AG04449 (cell line): ENCODE measurements around the gene RUSF1.
A peak's percentile ranks its signal among the peaks of the same experiment; 100 is the strongest.

Experiments used
- CTCF ChIA-PET: fragments of 350-600 bp; formaldehyde crosslinking; extraction: SDS; loops from one replicate; lab custom pipeline; 2021; ENCODE audit warnings: antibody characterized with exemption; lab: Yijun Ruan, JAX
- POLR2A ChIA-PET: fragments of 400-600, 350-600 bp; formaldehyde crosslinking; extraction: SDS; loops from one replicate; lab custom pipeline; 2020; ENCODE audit warnings: antibody characterized with exemption, inconsistent platforms; lab: Yijun Ruan, JAX
- DNase-seq: peaks from one replicate; pipeline ENCODE4 v3.0.0-alpha.2; 2010; ENCODE audit warnings: low read depth, low spot score
- H3K4me3 ChIP-seq: 2 replicates; pipeline ENCODE4 v1.5.1; 2011; ENCODE audit warnings: low read depth, mild to moderate bottlenecking, control low read depth, low read length
- TF ChIP-seq, protein P1 (sequence below): IDR thresholded peaks from one replicate; pipeline ENCODE4 v1.5.1; 2011; ENCODE audit warnings: mild to moderate bottlenecking, moderate library complexity, low read length, control low read depth, inconsistent platforms; ENCODE audit not compliant: insufficient read depth; ENCODE audit errors: missing control alignments

RUSF1 gene

DNA sequence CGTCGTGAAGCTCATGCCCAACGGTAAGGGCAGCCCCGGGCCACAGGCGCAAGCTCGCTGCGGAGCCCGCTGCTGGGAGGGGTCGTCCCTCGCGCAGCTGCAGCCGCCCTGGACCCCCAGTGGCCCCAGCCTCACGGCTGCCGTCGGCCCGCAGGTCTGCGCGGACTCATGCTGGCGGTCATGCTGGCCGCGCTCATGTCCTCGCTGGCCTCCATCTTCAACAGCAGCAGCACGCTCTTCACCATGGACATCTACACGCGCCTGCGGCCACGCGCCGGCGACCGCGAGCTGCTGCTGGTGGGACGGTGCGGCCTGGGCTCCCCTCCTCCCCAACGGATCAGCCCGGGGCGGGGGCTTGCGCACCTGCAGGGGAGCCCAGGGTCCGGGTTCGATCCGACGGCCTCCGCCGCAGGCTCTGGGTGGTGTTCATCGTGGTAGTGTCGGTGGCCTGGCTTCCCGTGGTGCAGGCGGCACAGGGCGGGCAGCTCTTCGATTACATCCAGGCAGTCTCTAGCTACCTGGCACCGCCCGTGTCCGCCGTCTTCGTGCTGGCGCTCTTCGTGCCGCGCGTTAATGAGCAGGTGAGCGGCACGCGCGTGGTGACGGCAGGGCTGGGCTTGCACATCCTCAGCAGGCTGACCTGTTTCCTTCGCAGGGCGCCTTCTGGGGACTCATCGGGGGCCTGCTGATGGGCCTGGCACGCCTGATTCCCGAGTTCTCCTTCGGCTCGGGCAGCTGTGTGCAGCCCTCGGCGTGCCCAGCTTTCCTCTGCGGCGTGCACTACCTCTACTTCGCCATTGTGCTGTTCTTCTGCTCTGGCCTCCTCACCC lies 19.5 kb downstream of the RUSF1 start:
- no peak for DNase-seq
- POLR2A ChIA-PET = interaction anchor here (1.2 to 2.4 kb wide), 4 partner anchors 12 to 20 kb away, joined by 5 to 8 read pairs (median 6); partner anchors contain the start of gene RUSF1
- TF ChIP-seq, protein P1, sequence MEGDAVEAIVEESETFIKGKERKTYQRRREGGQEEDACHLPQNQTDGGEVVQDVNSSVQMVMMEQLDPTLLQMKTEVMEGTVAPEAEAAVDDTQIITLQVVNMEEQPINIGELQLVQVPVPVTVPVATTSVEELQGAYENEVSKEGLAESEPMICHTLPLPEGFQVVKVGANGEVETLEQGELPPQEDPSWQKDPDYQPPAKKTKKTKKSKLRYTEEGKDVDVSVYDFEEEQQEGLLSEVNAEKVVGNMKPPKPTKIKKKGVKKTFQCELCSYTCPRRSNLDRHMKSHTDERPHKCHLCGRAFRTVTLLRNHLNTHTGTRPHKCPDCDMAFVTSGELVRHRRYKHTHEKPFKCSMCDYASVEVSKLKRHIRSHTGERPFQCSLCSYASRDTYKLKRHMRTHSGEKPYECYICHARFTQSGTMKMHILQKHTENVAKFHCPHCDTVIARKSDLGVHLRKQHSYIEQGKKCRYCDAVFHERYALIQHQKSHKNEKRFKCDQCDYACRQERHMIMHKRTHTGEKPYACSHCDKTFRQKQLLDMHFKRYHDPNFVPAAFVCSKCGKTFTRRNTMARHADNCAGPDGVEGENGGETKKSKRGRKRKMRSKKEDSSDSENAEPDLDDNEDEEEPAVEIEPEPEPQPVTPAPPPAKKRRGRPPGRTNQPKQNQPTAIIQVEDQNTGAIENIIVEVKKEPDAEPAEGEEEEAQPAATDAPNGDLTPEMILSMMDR = no peak
- H3K4me3 ChIP-seq = peak overlapping the region; percentile 55
- CTCF ChIA-PET = interaction anchor here (1.3 to 2.8 kb wide), 3 partner anchors 8 to 380 kb away, joined by 4 to 11 read pairs (median 4); no protein-coding TSS in a partner anchor

DNA sequence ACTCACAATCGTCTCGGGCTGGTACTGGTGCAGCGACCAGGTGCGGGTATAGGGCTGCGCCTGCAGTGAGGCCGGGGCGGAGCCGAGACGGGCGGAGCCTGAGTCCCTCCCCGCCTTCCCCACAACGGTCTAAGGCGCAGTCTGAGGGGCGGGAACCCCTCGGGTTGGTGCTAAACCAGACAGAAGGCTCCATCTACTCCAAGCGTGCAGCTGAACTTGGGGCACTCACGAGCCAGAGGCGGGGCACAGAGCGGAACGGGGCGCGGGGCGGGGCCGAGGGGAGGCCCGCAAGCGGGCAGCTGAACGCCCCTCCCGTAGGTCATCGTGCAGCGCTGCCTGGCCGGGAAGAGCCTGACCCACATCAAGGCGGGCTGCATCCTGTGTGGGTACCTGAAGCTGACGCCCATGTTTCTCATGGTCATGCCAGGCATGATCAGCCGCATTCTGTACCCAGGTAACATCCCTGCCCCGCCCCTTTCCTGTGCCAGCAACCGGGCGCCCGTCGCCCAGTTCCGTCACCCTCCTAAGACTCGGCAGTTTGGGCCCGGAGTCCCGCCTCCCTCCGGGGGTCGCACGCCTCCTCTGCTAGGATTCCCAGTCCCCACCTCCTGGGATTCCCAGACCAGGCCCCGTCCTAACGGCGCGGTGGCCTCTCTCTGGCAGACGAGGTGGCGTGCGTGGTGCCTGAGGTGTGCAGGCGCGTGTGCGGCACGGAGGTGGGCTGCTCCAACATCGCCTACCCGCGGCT lies 20.3 kb downstream of the RUSF1 start:
- no peak for DNase-seq
- CTCF ChIA-PET = interaction anchor here (1.3 to 2.8 kb wide), 4 partner anchors 9 to 381 kb away, joined by 4 to 11 read pairs (median 7); partner anchors contain the start of gene ARMC5

DNA sequence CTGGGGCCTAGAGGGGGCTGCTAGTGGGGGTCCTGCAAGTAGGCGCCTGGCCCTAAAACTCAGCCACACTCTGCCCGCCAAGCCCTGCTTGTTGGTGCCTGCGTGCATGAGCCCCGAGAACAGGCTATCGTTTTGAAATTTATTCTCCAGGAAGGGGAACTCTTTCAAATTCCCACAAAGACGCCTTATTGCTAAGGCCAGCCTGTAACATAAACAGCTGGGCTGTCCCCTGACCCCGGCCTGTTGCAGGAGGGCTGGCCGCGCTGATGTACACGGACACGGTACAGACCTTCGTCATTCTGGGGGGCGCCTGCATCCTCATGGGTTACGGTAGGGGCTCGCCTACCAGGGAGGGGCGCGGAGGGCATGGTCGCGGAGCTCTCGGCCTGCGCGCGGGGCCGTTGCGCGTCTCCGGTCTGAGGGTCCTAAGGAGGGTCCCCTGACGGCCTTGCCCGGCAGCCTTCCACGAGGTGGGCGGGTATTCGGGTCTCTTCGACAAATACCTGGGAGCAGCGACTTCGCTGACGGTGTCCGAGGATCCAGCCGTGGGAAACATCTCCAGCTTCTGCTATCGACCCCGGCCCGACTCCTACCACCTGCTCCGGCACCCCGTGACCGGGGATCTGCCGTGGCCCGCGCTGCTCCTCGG lies 21.0 kb downstream of the RUSF1 start:
- DNase-seq = no peak
- peak overlapping the region; percentile 55 for H3K4me3 ChIP-seq
- POLR2A ChIA-PET = interaction anchor here (1.1 to 2.4 kb wide), 3 partner anchors 13 to 226 kb away, joined by 4 to 8 read pairs (median 5); partner anchors contain the start of gene RUSF1
- CTCF ChIA-PET = interaction anchor here (1.5 to 2.8 kb wide), 3 partner anchors 12 to 381 kb away, joined by 4 to 11 read pairs (median 10); partner anchors contain the start of gene ARMC5
- TF ChIP-seq, protein P1 = no peak

More for the DNA sequence above, 20.3 kb downstream of the RUSF1 start:
- TF ChIP-seq, protein P1 = no peak
- POLR2A ChIA-PET = interaction anchor here (1.1 to 2.4 kb wide), 5 partner anchors 13 to 225 kb away, joined by 4 to 8 read pairs (median 6); partner anchors contain the start of gene RUSF1
- H3K4me3 ChIP-seq = peak overlapping the region; percentile 55

DNA sequence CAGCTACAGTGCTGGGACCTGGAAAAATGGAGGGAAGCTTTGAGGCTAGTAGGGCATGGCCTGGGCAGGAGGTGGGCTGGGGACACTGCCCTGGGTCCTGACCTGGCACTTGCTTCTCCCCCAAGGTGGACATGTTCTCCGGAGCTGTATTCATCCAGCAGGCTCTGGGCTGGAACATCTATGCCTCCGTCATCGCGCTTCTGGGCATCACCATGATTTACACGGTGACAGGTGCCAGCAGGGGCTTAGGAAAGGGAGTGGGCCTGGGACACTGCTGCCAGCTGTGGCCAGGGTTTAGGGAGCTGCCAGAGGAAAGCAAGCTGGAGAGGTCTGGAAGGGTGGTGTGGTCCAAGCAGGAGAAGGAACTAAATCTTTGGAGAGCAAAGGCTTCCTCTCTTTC lies 22.1 kb downstream of the RUSF1 start:
- ChIA-PET POLR2A (interaction anchor here (1.0 kb wide), 1 partner anchor 24 kb away, joined by 3 read pairs; no protein-coding TSS in a partner anchor), CTCF (interaction anchor here (1.5 to 2.8 kb wide), 3 partner anchors 11 to 383 kb away, joined by 4 to 11 read pairs (median 10); partner anchors contain the start of gene ARMC5)
- TF ChIP-seq, protein P1 = no peak
- no peak overlapping the region for H3K4me3 ChIP-seq
- no peak for DNase-seq

DNA sequence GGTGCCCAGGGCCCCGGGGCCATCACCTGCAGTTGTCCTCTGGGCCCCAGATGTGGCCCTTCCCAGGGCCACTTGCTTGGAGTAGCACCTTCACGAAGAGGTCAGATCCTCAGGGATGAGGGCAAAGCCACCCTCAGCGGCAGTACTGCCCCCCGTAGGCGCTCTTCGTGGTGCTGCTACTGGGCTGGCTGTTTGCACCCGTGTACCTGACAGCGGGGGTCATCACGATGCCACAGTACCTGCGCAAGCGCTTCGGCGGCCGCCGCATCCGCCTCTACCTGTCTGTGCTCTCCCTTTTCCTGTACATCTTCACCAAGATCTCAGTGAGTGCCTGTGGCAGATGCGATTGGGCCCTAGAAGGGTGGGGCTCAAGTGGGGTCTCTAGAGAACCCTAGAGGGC lies 22.6 kb downstream of the RUSF1 start:
- TF ChIP-seq, protein P1 = no peak
- ChIA-PET CTCF (interaction anchor here (1.0 to 2.8 kb wide), 3 partner anchors 11 to 25 kb away, joined by 3 to 11 read pairs (median 10); partner anchors contain the start of gene ARMC5), POLR2A (interaction anchor here (0.9 to 1.0 kb wide), 2 partner anchors 11 to 25 kb away, joined by 3 read pairs; no protein-coding TSS in a partner anchor)
- no peak for DNase-seq
- H3K4me3 ChIP-seq = no peak overlapping the region
